IPS-NIHi11 (cell line): ENCODE measurements around the gene AUNIP.
A peak's percentile ranks its signal among the peaks of the same experiment; 100 is the strongest.
"Not testable (repeated sequence)": the region's sequence is repeated elsewhere in the genome, so short reads cannot be mapped to it uniquely, and the experiment has no call there.

Source experiments
- DNase-seq: peaks from one replicate; pipeline ENCODE4 v3.0.0; 2012; ENCODE audit warnings: mixed read lengths, low spot score

AUNIP gene

GRCh38 chr1:25866288-25866687 is 7.0 kb upstream of the AUNIP start:
- no peak for DNase-seq

DNA sequence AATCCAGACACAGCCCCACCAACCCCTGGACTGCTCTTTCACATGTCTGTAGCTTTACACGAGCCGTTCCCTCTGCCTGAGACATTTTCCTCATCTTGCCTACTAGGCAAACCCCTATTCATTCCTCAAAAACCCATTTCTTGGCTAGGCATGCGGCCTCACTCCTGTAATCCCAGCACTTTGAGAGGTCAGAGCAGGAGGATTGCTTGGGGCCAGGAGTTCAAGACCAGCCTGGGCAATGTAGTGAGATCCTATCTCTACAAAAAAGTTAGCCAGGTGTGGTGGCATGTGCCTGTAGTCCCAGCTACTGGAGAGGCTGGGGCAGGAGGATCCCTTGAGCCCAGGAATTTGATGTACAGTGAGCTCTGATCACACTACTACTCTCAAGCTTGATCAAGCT is 5.2 kb upstream of the AUNIP start:
- no peak for DNase-seq

- no peak for DNase-seq
Measured at GRCh38 chr1:25863486-25864262, 4.4 kb upstream of the AUNIP start.

DNA sequence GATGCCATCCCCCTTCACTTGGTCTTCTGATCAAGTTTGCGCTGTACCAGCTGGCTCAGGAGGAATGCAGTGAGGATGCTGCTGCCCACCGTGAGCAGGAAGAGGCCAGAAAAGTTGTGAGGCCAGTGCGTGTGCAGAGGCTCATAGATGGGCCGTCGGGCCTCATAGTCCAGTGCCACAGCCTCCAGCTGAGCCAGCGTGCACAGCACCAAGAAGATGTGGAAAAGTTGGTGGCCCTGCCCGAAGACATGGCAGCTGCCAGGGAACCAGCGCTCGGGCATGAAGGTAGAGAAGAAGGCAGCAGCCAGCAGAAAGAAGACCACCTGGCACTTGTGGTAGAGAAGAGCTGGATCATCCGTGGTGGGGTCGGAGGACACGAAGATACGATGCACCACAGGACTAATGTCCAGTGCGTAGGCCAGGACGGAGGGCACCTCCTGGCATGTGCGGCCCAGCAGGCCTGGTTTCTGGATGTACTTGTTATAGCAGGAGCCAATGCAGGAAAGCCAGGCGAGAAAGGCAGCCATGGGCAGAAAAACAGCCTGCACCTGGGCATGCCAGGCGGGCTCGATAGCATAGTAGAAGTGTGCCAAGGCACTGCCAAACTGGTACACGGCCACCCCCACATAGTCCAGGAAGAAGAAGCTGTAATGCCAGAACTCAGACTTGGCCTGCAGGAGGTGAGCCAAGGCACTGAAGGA is 3.7 kb upstream of the AUNIP start:
- DNase-seq, result no peak

DNA sequence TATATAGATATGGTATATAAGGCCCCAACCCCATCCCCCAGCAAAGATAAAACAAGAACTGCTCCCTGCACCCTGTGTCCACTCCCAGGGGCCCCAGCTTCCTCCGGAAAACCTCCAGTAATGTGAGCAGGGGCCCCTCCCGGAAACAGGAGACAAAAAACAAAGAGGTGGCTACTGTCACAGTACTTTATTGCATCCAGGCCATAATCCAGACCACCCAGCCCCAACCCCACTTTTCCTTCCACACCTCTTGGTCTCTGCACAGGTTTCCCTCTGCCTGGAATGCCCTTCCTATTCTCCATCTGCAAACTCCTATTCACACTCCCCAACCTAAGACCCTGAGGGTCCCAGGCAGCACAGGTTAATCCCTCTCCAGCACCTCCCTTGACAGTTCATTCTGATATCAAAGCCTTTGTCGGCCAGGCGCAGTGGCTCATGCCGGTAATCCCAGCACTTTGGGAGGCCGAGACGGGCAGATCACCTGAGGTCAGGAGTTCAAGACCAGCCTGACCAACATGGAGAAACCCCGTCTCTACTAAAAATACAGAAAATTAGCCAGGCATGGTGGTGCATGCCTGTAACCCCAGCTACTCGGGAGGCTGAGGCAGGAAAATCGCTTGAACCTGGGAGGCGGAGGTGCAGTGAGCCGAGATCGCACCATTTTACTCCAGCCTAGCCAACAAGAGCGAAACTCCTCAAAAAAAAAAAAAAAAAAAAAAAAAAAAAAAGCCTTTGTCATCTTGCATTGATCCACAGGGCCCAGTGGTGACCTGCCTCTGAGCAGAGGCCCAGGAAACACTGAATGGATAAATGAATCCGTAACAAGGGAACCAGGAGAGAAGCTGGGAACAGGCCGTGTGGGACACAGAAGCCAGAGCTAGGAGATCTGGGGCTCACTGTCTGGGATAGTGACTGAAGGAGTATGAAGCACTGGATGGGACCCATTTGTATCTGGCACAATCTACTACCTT is 2.3 kb upstream of the AUNIP start:
- DNase-seq, result no peak

- DNase-seq, result no peak
Measured at GRCh38 chr1:25858494-25858893, 763 bp downstream of the AUNIP start.

GRCh38 chr1:25856856-25857255 is 2.4 kb downstream of the AUNIP start:
- DNase-seq, result no peak

- DNase-seq, result no peak
Measured at GRCh38 chr1:25854554-25854953, 4.7 kb downstream of the AUNIP start.

DNA sequence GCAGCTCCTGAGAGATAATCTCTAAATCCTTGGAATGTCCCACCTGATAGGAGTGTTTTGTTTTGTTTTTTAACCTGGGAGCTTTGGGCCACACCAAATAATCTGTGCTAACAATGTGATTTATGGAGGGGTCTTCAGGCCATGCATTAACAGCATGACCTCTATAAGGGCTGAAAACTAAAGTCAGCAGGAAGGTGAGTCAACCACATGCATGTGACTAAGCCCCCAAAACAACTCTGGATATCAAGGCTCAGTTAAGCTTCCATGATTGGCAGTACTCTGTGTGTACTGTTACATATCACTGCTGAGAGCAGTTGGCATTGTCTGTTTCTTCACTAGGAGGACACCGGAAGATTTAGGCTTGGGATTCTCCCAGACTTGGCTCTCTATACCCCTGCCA is 10.7 kb downstream of the AUNIP start:
- no peak for DNase-seq

- DNase-seq, result no peak
Measured at GRCh38 chr1:25847929-25848328, 11.3 kb downstream of the AUNIP start.

DNA sequence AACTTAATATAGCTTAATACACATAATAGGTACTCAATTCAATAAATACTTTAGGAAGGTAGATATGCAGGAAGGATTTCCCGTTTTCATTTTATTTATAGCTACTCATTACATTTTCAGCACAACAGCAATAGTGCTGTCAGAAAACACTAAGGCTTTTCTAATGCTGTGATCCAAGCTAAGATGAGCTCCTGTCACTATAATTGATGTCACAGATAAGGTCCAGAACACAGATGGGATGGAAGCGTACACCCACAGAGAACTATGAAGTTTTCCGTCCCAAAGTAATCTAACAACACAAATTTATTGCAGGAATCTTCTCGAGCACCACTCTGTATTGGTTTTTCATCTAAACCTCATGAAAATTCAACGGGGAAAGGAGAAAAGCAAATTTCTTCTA is 13.6 kb downstream of the AUNIP start:
- no peak for DNase-seq

- no peak for DNase-seq
Measured at GRCh38 chr1:25844536-25845337, 14.5 kb downstream of the AUNIP start.

GRCh38 chr1:25843483-25843882 is 15.8 kb downstream of the AUNIP start:
- DNase-seq, result no peak

DNA sequence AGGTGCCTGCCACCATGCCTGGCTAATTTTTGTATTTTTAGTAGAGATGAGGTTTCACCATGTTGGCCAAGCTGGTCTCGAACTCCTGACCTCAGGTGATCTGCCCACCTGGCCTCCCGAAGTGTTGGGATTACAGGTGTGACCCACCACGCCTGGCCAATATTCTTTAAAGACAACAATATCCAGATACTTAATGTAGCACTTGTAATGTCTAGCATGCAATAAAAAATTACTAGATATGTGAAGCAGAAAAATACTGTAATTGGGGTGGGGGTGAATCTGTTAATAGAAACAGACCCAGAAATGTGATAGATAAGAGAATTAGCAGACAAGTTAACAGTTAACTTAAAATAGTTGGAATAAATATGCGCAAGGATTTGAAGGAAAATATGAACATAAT is 19.4 kb downstream of the AUNIP start:
- not testable (repeated sequence) for DNase-seq

DNA sequence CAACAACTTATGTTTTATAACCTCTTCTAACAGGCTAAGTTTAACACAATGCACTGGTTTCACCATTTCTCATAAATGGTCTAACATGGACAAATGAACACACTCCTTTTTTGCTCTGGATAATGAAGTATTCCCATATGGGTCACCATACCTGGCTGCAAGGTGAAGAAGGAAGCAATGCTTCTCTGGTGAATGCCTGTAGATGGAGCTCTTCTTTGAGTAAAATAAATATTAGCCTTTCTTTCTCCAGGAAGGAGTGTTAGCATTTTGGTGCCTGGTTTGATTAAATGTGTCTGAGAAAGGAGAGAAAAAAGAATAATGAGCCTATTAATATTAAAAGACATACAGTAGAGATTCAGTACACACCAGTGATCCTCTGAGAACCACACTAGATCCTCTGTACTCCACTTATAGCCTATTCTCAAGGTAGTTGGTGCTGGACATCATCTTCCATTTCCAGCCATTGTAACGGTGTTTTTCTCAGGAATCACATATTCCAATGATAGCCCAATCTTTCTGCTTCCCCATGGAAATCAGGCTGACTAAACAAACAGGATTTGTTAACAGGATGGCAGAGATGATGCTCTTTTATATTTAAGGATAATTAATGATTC is 21.9 kb downstream of the AUNIP start:
- DNase-seq, result peak; percentile 44

DNA sequence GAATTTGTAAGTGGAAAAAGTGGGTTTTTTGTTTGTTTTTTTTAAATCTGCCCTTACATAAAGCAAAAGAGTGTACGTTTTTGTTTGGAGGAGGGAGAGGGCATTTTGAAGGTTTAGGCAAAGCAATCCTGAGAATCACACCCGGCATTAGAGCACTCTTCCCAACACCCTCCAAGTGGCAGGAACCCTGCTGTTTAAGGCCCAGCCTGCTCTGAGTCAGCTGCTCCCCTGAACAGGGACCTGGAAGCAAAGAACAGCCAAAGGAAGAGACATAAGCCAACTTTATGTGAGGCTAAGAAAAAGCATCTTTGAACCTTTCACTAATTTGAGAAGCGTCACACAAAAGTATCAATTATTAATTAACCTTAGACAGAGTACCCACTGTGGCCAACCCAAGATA is 22.6 kb downstream of the AUNIP start:
- DNase-seq, result no peak

GRCh38 chr1:25834894-25835293 is 24.4 kb downstream of the AUNIP start:
- no peak for DNase-seq

DNA sequence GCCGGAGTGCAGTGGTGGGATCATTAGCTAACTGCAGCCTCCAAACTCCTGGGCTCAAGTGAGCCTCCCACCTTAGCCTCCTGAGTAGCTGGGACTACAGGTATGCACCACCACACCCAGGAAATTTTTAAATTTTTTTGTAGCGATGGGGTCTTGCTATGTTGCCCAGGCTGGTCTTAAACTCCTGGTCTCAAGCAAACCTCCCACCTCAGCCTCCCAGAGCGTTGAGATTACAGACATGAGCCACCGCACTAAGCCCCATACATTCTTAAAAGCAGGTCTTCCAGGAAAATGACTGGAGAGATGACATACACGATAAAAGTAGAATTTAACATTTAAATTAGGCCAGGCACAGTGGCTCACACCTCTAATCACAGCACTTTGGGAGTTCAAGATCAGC is 26.1 kb downstream of the AUNIP start:
- DNase-seq, result no peak

DNA sequence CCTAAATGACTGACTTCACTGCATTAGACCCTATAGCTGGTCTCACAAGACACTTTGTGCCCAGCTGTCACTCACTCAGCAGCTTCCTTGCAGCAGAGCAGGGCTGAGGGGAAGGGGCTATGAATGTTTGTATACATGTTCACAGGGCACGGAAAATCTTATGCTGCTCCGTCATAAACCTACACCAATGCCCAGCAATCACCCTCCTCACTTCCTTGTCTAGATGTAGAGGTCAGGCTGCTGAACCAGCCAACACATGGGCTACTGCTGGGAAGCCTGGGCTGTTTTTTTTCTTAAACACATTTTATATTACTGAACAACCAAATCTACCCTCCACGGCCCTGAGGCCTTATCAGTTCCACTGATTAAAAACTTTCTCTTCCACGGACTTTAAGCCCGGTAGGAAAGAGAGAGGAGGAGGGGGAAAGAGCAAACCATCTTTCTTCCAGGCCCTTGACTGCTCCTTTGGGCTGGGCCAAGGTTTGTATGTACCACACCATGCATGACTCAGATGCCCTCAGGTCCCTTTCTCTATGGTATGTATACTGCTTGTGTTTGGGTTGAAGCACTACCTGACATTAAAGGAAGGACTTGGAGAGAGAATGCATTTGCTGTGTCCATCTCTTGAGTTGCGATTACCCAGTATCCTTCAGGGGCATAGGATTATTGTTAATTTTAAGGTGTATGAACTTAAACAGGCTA is 26.8 kb downstream of the AUNIP start:
- DNase-seq, result no peak

DNA sequence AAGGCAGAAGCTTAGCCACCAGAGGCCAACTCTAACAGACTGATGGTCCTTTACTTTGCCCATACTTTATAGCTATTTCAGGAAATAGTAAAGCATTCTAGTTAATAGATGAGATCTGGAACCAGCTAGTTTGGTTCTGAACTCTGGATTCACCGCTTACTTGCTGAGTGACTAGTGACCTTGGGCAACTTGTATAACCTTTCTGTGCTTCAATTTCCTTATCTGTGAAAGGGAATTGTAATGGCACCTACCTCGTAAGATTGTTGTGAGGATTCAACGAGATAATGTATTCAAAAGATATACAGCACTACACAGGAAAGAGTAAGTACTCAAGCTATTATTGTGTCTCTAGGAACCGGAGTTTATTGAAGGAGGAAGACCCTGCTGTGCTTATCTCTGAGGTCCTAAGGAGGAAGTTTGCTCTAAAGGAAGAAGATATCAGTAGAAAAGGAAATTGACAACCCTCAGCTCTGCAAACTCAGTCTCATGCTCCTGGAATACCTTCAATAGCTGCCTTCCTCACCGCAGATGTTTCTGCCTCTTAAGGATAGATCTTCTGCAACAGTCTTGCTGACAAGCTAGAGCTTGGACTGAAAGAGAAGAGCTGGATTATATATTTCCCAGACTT is 27.6 kb downstream of the AUNIP start:
- DNase-seq, result no peak
